Measurements from ENCODE around the gene CAPN7. TPM values are rescaled to one million over a fixed set of nuclear protein-coding genes. Genes with fewer than 3 reads are reported as not detected.

Gene CAPN7
- total and polyA plus RNA-seq, 10 donors = 10.8 to 72.3 (median 48.8) TPM

- H3K27me3 ChIP-seq (replicated peaks in 1 of 7) = no peaks in the 10 kb centered on the region
- WGBS, 5 donors = 79 to 92% (median 84%) methylated on average over 12 to 13 of the region's 13 CpGs
- peaks cover 0 to 48% (median 2%) of the 10 kb centered on the region in 6 donors for H3K36me3 ChIP-seq
- H3K9me3 ChIP-seq = no peaks in the 10 kb centered on the region
- peaks cover 44 to 90% (median 58%) of the 10 kb centered on the region in 6 donors for H3K4me1 ChIP-seq
- peak in 1 of 3 donors; percentile 13 for TF ChIP-seq POLR2AphosphoS5 (IDR thresholded peaks at IDR 0.05)
- no peak for TF ChIP-seq POLR2A (IDR thresholded peaks at IDR 0.05)
- intact Hi-C loops (cut with DNase I; ENCODE audit: low total_unique reads) = no loop called here
- H3K27ac ChIP-seq = no peak overlapping the region
- DNase-seq = no peak
- no peak overlapping the region for H3K4me3 ChIP-seq
These were observed 60.7 kb downstream of the CAPN7 start for GRCh38 chr3:15266510-15267376.

GRCh38 chr3:15267502-15267901, 61.5 kb downstream of the CAPN7 start:
- peak overlapping the region in 1 of 8 donors; percentile 86 for H3K27ac ChIP-seq

GRCh38 chr3:15268033-15268631, 62.1 kb downstream of the CAPN7 start:
- WGBS, 5 donors = 17 to 36% (median 32%) methylated on average over 15 of the region's 15 CpGs
- Histone ChIP-seq H3K36me3 (peaks cover 0 to 40% (median 0%) of the 10 kb centered on the region in 6 donors), H3K4me1 (peaks cover 49 to 99% (median 72%) of the 10 kb centered on the region in 6 donors), H3K27ac (peak overlapping the region in 3 of 8 donors; percentile 86 to 88 (median 88)), H3K4me3 (peak overlapping the region in 1 of 8 donors; percentile 52), H3K9me3 (no peaks in the 10 kb centered on the region), H3K27me3 (replicated peaks in 1 of 7) (no peaks in the 10 kb centered on the region)
- TF ChIP-seq POLR2AphosphoS5 (IDR thresholded peaks at IDR 0.05) (peak in 2 of 3 donors; percentile 71 to 82), CTCF (IDR thresholded peaks at IDR 0.05 in 8 of 11, conservative IDR thresholded peaks at IDR 0.05 in 3 of 11) (peak; percentile 81 to 96 (median 93)), POLR2A (IDR thresholded peaks at IDR 0.05) (no peak)
- DNase-seq = peak; percentile 95
- intact Hi-C loops (cut with DNase I; ENCODE audit: low total_unique reads) = loop anchor here (2.0 kb wide), 1 partner anchor 111 kb away; no protein-coding TSS in a partner anchor

More at GRCh38 chr3:15267502-15267901, 61.5 kb downstream of the CAPN7 start:
- Histone ChIP-seq H3K36me3 (peaks cover 0 to 40% (median 0%) of the 10 kb centered on the region in 6 donors), H3K27me3 (replicated peaks in 1 of 7) (no peaks in the 10 kb centered on the region), H3K9me3 (no peaks in the 10 kb centered on the region), H3K4me3 (no peak overlapping the region), H3K4me1 (peaks cover 49 to 98% (median 65%) of the 10 kb centered on the region in 6 donors)
- TF ChIP-seq POLR2A (IDR thresholded peaks at IDR 0.05) (no peak), CTCF (IDR thresholded peaks at IDR 0.05 in 8 of 11, conservative IDR thresholded peaks at IDR 0.05 in 3 of 11) (no peak), POLR2AphosphoS5 (IDR thresholded peaks at IDR 0.05) (no peak)
- DNase-seq = no peak
- intact Hi-C loops (cut with DNase I; ENCODE audit: low total_unique reads) = no loop called here
- 94 to 100% (median 100%) methylated on average over 3 of the region's 3 CpGs for whole genome bisulfite sequencing, 5 donors

- H3K27me3 ChIP-seq (replicated peaks in 1 of 7) = no peaks in the 10 kb centered on the region
- H3K4me1 ChIP-seq = peaks cover 48 to 100% (median 81%) of the 10 kb centered on the region in 6 donors
- peak; percentile 95 for DNase-seq
- H3K27ac ChIP-seq = peak overlapping the region in 6 of 8 donors; percentile 63 to 88 (median 84)
- peaks cover 0 to 40% (median 0%) of the 10 kb centered on the region in 6 donors for H3K36me3 ChIP-seq
- intact Hi-C loops (cut with DNase I; ENCODE audit: low total_unique reads) = loop anchor here (2.0 kb wide), 1 partner anchor 109 kb away; no protein-coding TSS in a partner anchor
- WGBS, 5 donors = 46 to 59% (median 56%) methylated on average over 21 to 29 of the region's 29 CpGs
- TF ChIP-seq POLR2AphosphoS5 (IDR thresholded peaks at IDR 0.05) (peak; percentile 79 to 92 (median 80)), POLR2A (IDR thresholded peaks at IDR 0.05) (no peak)
- H3K9me3 ChIP-seq = no peaks in the 10 kb centered on the region
- H3K4me3 ChIP-seq = peak overlapping the region in 1 of 8 donors; percentile 52
These were observed 63.3 kb downstream of the CAPN7 start for GRCh38 chr3:15269091-15269989.
